ENCODE measurements around the gene ARF1. TPM values are rescaled to one million over a fixed set of nuclear protein-coding genes. Genes with fewer than 3 reads are reported as not detected.

ARF1 gene
- total RNA-seq, 1 donor from 2014 or later, result 339 TPM

DNA sequence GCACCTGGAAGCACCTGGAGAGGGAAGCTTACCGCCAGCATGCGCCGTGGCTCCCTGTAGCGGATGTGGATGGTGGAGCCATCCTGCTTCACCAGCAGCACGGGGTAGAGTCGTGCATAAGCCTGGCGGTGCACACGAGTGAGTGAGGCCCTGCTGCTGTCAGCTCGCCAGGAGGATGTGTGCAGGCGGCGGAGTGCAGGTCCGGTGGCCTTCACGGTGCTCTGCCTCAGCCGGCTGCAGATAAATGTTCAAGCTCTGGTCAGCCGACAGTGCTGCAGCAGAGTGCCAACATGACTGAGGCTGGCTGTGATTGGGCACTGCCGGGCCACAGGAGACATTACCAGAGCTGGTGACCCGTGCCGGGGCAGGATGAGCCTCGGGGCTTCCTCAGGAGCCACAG, 25.1 kb downstream of the ARF1 start:
- peak; percentile 88 for DNase-seq (ENCODE audit: low spot score)
- TF ChIP-seq, protein P1, sequence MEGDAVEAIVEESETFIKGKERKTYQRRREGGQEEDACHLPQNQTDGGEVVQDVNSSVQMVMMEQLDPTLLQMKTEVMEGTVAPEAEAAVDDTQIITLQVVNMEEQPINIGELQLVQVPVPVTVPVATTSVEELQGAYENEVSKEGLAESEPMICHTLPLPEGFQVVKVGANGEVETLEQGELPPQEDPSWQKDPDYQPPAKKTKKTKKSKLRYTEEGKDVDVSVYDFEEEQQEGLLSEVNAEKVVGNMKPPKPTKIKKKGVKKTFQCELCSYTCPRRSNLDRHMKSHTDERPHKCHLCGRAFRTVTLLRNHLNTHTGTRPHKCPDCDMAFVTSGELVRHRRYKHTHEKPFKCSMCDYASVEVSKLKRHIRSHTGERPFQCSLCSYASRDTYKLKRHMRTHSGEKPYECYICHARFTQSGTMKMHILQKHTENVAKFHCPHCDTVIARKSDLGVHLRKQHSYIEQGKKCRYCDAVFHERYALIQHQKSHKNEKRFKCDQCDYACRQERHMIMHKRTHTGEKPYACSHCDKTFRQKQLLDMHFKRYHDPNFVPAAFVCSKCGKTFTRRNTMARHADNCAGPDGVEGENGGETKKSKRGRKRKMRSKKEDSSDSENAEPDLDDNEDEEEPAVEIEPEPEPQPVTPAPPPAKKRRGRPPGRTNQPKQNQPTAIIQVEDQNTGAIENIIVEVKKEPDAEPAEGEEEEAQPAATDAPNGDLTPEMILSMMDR (IDR thresholded peaks at IDR 0.05), result no peak
- Mint-ChIP-seq H3K9me3 (ENCODE audit: low read depth) (no peaks in the 10 kb centered on the region), H3K4me3 (ENCODE audit: unreplicated experiment) (peak overlapping the region; percentile 89), H3K4me1 (ENCODE audit: low read depth) (peaks cover 37% of the 10 kb centered on the region), H3K27ac (ENCODE audit: unreplicated experiment) (no peak overlapping the region), H3K36me3 (ENCODE audit: low read depth) (peaks cover 4% of the 10 kb centered on the region), H3K27me3 (ENCODE audit: low read depth) (no peaks in the 10 kb centered on the region)

DNA sequence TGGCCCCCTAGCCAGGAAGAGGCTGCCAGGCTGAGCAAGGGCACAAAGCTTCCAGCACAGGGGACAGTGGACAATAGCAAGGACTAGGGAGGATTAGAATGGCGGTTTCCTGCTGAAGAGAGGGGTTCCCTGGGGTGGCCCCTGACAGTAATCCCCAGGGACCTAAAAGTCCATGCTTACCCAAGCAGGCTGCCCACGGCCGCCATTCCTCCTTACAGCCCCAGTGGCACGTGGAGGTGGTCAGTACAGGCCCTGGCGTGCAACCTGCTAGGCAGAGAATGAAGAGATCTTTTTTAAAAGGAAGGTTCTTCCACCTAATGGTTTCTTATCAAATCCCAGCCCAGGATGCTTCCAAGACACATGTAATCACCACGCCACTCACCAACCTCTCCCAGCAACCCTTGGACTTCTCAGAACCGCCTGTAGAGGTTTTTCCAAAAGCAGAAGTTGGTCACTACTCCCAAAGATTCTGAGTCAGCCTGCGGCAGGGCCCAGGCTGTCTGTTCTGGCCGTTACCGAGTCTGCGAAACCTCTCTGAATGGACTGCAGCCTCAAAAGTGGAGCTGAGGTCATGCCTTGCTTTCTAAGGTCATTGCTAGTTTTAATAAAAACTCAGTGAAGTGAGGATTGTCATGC, 25.7 kb downstream of the ARF1 start:
- Mint-ChIP-seq H3K36me3 (ENCODE audit: low read depth) (peaks cover 4% of the 10 kb centered on the region), H3K27ac (ENCODE audit: unreplicated experiment) (peak overlapping the region; percentile 93), H3K4me1 (ENCODE audit: low read depth) (peaks cover 37% of the 10 kb centered on the region), H3K4me3 (ENCODE audit: unreplicated experiment) (peak overlapping the region; percentile 89), H3K27me3 (ENCODE audit: low read depth) (no peaks in the 10 kb centered on the region), H3K9me3 (ENCODE audit: low read depth) (no peaks in the 10 kb centered on the region)
- no peak for DNase-seq (ENCODE audit: low spot score)
- TF ChIP-seq, protein P1 (IDR thresholded peaks at IDR 0.05), result no peak

DNA sequence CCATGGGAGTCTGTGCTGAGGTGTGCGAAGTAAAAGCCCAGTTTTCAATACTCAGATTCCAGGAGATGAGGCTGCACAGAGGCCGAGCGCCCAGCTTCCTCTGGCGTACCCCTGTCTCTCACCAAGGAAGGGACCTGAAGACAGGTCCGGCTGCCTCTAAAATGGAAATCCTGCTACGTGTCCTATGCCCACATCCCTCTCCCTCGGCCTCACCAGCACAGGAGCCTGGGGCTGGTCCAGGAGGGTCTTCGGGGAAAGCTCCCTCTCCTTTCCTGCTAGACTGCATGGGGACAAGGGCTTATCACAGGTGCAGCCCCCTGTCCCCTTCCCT, 26.2 kb downstream of the ARF1 start:
- no peak for DNase-seq (ENCODE audit: low spot score)
- H3K27me3 Mint-ChIP-seq (ENCODE audit: low read depth), result no peaks in the 10 kb centered on the region
- H3K4me3 Mint-ChIP-seq (ENCODE audit: unreplicated experiment), result peak overlapping the region; percentile 89
- TF ChIP-seq, protein P1 (IDR thresholded peaks at IDR 0.05), result no peak
- H3K27ac Mint-ChIP-seq (ENCODE audit: unreplicated experiment), result peak overlapping the region; percentile 93
- H3K4me1 Mint-ChIP-seq (ENCODE audit: low read depth), result peaks cover 32% of the 10 kb centered on the region
- no peaks in the 10 kb centered on the region for H3K9me3 Mint-ChIP-seq (ENCODE audit: low read depth)
- peaks cover 4% of the 10 kb centered on the region for H3K36me3 Mint-ChIP-seq (ENCODE audit: low read depth)

DNA sequence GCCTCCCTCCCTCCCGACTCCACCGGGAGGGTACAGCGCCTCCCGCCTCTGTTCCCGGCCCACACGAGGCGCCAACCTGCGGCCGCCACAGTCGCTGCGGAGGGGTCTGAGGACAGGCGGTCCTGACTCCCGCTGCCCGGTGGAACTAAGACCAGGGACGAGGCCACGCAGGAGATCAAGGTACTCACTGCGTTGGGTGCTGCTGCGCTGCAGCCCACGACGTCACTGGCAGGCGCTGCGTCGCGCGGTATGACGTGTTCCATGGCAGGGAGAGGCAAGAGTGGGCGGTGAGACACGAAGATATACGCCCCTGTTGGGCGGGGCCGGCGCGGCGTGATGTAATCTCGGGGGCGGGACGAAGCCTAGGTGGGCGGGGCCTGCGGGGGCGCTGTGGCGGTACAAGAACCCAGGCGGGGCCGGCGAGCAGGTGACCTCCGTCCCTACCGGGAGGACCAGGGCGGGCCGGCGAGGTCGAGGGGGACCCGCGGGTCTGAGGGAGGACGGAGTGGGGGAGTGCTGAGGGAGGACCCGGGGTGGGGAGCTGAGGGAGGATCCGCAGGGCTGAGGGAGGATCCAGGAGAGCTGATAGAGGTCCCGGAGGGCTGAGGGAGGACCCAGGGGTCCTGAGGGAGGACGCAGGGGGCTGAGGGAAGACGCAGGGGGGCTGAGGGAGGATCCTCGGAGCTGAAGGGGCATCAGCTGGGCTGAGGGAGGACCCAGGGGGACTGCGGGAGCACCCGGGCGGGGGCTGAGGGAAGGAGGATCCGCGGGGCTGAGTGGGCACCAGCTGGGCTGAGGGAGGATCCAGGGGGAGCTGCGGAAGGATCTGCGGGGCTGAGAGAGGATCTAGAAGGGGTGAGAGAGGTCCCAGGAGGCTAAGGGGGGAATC, 26.8 kb downstream of the ARF1 start, which contains the start of gene MRPL55:
MRPL55 (minus strand) TSS at position 227 of the 889 bp plus-strand sequence. CDS start 1,039 bp downstream, outside the sequence.
- TF ChIP-seq, protein P1 (IDR thresholded peaks at IDR 0.05), result peak; percentile 55
- H3K27ac Mint-ChIP-seq (ENCODE audit: unreplicated experiment), result peak within 1 kb of the TSS; percentile 93
- H3K9me3 Mint-ChIP-seq (ENCODE audit: low read depth), result no peaks in the 10 kb centered on the region
- peaks cover 26% of the 10 kb centered on the region for H3K4me1 Mint-ChIP-seq (ENCODE audit: low read depth)
- peaks cover 4% of the 10 kb centered on the region for H3K36me3 Mint-ChIP-seq (ENCODE audit: low read depth)
- DNase-seq (ENCODE audit: low spot score), result peak; percentile 98
- peak within 1 kb of the TSS; percentile 89 for H3K4me3 Mint-ChIP-seq (ENCODE audit: unreplicated experiment)
- no peaks in the 10 kb centered on the region for H3K27me3 Mint-ChIP-seq (ENCODE audit: low read depth)

DNA sequence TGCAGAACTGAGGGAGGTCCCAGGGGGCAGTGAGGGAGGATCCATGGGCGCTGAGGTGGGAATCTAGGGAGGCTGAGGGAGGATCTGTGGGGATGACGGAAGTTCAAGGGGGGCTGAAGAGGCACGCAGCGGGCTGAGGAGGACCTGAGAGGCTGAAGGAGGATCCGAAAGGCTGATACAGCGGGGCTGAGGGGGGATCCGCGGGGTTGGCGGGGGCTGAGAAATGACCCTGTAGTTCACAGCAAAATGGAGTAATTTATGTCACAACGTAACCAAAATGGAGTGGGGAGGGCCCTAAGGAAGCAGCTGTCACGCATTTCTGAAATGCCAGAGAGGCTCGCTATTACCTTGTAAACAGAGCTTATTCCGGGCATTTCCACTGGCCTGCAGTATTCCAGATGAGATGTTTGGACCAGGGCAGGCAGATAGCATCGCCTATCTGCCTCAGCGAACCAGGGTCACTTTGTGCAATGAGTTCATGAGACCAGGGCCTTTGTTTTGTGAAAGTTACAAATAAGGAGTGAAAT, 27.5 kb downstream of the ARF1 start:
- H3K36me3 Mint-ChIP-seq (ENCODE audit: low read depth), result peaks cover 4% of the 10 kb centered on the region
- H3K4me3 Mint-ChIP-seq (ENCODE audit: unreplicated experiment), result peak overlapping the region; percentile 89
- H3K9me3 Mint-ChIP-seq (ENCODE audit: low read depth), result no peaks in the 10 kb centered on the region
- peaks cover 22% of the 10 kb centered on the region for H3K4me1 Mint-ChIP-seq (ENCODE audit: low read depth)
- no peak for DNase-seq (ENCODE audit: low spot score)
- no peaks in the 10 kb centered on the region for H3K27me3 Mint-ChIP-seq (ENCODE audit: low read depth)
- TF ChIP-seq, protein P1 (IDR thresholded peaks at IDR 0.05), result no peak
- H3K27ac Mint-ChIP-seq (ENCODE audit: unreplicated experiment), result peak overlapping the region; percentile 93

Measured in chondrocyte (in vitro differentiated cells).